ENCODE data around the gene NAALADL1. TPM values are rescaled to one million over a fixed set of nuclear protein-coding genes. Genes with fewer than 3 reads are reported as not detected.
"Not testable (repeated sequence)": the region's sequence is repeated elsewhere in the genome, so short reads cannot be mapped to it uniquely, and the experiment has no call there.

NAALADL1 gene
- total RNA-seq, 1 donor from 2014 or later = 7.8 TPM

DNA sequence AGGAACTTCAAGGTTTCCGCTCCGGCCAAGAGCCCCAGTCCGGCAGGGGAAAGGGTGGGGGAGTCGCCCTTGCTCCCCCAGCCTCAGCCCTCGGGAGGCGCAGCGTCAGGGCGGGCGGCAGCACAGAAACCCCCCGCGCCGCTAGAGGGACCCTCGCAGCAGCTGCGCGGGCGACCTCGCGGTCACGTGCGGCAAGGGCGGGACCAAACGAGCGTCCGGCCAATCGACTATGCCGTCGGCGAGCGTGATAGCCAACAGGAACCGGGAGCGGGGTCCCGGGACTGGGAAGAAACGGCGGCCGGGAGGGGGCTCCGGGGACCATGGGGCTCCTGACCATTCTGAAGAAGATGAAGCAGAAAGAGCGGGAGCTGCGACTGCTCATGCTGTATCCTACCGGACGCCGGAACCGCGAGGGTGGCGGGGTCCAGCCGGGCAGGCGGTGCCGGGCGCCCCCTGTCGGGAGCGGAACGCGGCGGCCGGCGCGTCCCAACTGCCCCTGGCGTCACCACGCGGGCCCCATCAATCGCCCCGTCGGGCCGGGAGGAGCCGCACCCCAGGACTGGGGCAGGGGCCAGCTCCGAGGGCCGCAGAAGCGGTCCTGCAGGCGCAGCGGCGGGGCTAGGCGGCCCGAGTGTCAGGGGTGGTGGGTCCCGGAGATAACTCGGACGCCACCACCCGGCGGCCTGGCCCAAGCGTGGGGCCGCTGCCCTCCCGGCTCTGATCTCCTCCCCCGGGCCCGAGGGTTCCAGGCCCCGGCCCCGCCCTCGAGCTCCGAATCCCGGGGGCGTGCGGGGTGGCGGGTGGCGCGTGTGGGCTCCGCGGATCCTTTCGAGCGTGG, 44.2 kb downstream of the NAALADL1 start, which contains the start of gene ARL2:
TSS of gene ARL2 (plus strand) at position 273 of the 838 bp plus-strand sequence. CDS start at position 321, 48 bp downstream.
- peak; percentile 68 for DNase-seq (ENCODE audit: low read depth)

DNA sequence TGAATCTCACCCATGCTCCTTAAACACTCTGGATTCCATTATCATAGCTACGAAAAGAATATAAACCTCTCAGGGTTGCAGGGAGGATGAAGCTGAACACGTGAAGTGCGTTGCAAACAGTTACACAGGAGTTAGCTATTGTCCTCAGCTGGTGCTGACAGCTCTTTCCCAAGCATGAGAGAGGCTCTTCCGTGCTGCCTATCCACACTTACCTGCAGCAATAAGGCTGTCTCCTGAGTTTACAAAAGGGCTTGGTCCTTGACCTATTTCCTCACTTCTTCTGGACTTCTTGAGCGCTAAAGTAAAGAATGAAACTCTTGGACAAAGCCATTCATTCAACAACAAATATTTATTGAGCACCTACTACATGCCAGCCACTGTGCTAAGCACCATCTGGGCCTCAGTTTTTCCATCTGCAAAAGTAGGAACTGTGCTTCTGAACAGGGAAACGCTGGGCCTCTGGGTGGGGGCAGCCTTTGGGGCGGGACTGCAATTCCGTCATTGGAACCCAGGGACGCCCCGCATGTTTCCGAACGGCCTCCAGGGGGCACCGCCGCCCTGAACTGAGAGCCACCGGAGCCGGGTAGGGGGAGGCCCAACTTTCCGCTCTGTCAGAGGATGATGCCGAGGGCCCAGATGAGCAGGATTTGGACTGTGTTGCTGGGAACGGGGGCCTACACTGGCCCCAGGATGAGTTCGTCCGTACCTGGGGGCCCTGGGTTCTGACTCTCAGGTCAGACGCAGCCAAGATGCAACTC, 45.0 kb downstream of the NAALADL1 start:
- DNase-seq (ENCODE audit: low read depth) = peak; percentile 59

DNA sequence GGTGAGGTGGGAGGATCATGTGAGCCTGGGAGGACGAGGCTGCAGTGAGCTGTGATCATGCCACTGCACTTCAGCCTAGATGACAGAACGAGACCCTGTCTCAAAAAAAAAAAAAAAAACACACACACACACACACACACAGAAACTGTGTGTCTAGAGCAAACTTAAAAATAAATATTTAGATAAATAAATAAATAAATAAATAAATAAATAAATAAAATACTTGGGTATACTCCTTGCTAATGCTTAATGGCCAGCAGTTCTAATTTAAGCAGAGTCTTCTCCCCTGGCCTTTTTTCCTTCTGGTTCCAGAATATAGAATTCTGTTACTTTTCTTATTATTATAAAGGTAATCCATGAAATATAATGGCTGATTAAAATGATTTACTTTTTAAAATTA, 49.5 kb downstream of the NAALADL1 start:
- DNase-seq (ENCODE audit: low read depth) = no peak

DNA sequence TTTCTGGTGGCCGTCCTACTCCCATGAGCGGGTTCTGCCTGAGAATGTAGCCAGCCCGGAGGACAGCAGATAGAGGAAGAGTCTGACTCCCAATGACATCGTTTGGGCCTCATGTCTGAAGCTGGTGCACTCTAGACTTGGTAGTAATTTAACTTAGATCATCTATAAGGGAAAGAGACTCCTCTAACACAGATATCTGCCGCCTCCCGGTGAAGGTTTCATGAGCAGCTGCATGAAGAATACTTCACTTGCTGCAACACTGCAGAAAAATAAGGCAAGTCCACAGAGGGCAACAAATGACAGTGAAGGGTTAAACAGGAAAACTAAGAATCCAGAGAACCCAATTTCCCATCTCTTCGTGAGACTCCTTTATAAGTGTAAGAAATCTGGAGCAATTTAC, 50.3 kb downstream of the NAALADL1 start:
- DNase-seq (ENCODE audit: low read depth) = no peak

DNA sequence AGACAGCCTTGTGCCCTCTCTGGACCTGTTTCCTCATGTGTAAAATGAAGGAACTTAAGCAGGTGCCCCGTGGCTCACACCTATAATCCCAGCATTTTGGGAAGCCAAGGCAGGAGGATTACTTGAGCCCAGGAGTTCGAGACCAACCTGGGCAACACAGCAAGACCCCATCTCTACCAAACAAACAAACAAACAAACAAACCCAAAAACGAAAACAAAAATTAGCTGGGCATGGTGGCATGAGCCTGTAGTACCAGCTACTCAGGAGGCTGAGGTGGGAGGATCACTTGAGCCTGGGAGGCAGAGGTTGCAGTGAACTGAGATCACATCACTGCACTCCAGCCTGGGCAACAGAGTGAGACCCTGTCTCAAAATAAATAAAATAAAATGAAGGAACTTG, 54.4 kb downstream of the NAALADL1 start:
- DNase-seq (ENCODE audit: low read depth) = not testable (repeated sequence)

DNA sequence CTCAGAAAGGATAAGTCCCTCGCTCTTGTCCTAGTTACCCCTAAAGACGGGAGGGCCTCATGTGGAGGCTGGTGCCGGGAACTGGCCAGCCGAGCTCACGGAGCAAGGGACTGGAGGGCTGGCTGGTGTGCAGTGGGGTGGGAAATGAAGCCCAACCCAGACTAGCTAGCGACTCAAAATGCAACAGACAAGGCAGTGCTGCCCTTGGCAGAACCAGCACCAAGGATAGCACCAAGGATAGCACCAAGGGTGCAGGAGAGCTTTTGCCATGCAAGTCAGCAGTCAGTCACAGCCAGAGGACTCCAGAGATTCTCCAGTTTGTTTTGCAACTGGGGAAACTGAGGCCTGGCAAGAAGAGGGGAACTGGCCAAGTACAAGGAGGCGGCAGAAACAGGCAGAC, 55.1 kb downstream of the NAALADL1 start:
- peak; percentile 37 for DNase-seq (ENCODE audit: low read depth)

DNA sequence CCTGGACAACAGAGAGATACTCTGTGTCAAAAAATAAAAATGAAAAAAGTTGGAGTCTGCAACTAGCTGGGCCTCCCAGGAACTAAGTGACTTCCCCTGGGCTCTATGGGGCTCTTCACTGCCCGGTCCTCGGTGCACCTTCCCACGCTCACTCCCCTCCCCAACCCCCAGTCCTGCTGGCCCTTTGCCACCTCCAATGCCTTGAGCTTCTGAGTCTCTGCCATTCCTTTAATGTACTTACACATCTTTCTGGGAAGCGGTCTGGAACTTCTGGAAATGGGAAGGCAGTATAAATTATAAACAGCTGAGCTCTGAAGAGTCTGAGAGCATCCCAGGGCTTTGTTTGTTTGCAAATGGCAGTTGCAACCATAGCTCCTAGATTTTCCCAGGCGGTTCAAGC, 55.6 kb downstream of the NAALADL1 start:
- DNase-seq (ENCODE audit: low read depth) = no peak

DNA sequence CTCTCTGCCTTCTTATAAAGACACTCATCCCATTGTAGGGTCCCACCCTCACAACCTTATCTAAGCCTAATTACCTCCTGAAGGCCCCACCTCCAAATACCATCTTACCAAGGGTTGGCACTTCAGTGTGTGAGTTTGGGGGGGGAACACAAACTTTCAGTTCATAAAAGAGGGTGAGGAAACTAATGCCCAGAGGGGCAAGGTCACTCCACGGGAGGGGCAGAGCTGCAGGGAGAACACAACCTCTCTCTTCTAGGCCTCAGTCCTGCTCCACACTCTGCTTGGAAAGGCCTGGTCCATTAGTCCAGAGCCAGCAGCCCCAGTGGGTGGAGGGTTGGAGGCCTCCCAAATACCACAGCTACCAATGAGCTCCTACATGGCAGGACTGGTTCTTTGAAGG, 58.9 kb downstream of the NAALADL1 start:
- DNase-seq (ENCODE audit: low read depth) = no peak

DNA sequence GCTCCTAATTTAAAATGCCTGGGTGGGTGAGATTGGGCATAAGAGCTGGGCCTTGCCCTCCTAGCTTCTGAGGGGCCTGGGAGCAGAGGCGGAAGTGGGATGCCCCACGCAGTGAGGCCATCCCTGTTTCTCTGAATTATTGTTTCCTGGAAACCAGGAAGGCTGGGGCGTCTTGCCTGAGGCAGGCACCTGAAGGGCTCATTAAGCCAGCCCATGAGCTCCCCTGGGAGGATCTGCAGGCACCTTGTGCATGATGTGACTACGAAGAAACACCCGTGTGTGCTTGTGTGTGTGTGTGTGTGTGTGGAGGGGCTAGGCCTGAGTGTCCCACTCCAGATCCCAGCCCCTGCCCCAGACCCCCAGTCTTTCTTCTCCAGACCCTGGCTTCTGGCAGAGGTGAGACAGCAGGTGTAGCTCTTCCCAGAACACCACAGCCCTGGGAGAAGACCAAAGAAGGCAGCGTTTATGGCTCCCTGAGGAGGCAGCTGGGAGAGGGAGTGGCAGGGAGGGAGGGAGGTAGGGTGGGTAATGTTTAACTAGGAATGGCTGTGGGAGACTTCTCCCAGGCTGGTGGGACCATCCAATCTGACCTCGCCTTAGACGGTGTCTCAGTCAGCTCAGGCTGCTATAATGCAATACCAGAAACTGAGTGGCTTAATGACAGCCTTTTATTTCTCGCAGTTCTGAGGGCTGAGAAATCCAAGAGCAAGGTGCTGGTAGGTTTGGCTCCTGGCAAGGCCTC, 59.5 kb downstream of the NAALADL1 start:
- DNase-seq (ENCODE audit: low read depth) = peak; percentile 78

DNA sequence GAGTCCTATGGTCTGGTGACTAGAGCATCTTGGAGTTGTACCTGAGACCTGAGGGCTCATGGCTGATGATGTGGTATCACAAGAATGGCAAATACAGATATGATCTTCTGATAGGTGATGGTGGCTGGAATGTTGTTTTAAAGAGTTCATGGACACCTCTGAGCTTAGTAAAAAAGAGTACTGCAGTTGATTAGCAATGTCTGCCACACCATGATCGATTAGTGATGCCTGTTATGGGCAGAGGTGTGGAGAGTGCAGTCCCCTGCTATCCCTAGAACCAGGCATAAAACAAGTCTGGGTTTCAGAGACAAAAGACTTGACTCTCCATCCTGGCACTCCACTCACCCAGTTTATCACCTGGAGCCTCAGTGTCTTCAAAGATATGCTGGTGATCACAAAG, 60.2 kb downstream of the NAALADL1 start:
- DNase-seq (ENCODE audit: low read depth) = no peak

DNA sequence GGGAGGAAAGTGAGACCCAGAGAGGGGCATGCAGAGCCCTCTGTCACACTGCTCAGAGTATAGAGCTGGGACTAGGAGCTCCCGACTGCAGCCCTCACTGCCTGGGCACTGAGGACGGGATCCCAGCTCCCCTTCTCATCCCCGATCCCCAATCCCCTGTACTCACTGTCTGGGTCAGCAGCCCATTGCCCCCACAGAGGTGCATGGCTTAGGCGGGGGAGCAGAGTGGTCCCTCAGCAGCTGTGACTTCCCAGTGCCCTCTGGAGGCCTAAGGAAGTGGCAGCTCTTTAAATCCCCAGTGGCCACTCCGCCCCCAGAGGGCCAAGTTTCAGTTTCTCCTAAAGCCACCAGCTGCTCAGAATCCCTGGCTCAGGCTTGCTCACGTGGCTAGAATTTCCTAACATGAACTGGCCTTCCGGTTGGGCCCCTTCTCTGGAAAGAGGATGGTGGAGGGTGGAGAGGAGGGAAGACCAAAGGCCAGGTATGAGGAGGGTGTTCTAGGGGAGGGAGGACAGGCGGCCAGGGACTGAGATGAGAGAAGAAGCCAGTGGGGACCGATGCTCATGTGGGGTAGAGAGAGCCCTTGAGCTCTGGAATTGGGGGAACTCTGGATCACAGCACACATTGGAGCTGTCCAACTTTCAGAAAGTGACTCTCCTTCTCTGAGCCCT, 61.5 kb downstream of the NAALADL1 start, which contains the start of gene BATF2:
TSS of gene BATF2 (minus strand) at position 262 of the 671 bp plus-strand sequence. CDS start at position 205, 57 bp downstream.
- DNase-seq (ENCODE audit: low read depth) = peak; percentile 67

DNA sequence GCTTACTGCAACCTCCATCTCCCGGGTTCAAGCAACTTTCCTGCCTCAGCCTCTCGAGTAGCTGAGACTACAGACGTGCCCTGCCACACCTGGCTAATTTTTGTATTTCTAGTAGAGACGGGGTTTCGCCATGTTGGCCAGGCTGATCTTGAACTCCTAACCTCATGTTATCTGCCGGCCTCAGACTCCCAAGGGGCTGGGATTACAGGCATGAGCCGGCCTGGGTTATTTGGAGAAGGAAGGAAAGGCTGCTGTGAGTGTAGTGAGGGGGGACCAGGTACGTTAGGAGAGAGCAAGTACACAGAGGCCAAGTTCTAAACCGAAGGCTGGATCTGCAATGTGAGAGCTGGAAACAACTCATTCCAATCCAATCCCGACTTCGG, 62.0 kb downstream of the NAALADL1 start:
- no peak for DNase-seq (ENCODE audit: low read depth)

Other genes with a start within 250 kb of the NAALADL1 start
- gene MEN1, start 248.0 kb downstream of the NAALADL1 start, total RNA-seq = 7.5 and 34.4 TPM in 2 replicates
- gene CDC42BPG, start 213.9 kb downstream of the NAALADL1 start, total RNA-seq = 8.7 and 9.4 TPM in 2 replicates
- gene EHD1, start 179.9 kb downstream of the NAALADL1 start, total RNA-seq = 103 and 181 TPM in 2 replicates
- 16.8 and 28.9 TPM in 2 replicates for gene ATG2A, start 141.3 kb downstream of the NAALADL1 start, total RNA-seq
- 21.7 and 22.9 TPM in 2 replicates for gene PPP2R5B, start 133.9 kb downstream of the NAALADL1 start, total RNA-seq
- not detected in 2 replicates for gene GPHA2, start 122.7 kb downstream of the NAALADL1 start, total RNA-seq
- not detected in 2 replicates for gene MAJIN, start 86.4 kb downstream of the NAALADL1 start, total RNA-seq
- gene BATF2, start 61.6 kb downstream of the NAALADL1 start, total RNA-seq = 1.1 and 1.6 TPM in 2 replicates
- gene ARL2, start 44.4 kb downstream of the NAALADL1 start, total RNA-seq = 87.3 and 107 TPM in 2 replicates
- gene SNX15, start 31.1 kb downstream of the NAALADL1 start, total RNA-seq = 10.4 and 13.3 TPM in 2 replicates
- gene SAC3D1, start 17.3 kb downstream of the NAALADL1 start, total RNA-seq = 11.3 and 13.4 TPM in 2 replicates
- 1.1 and 5.9 TPM in 2 replicates for gene CDCA5, start 25.5 kb upstream of the NAALADL1 start, total RNA-seq
- 23.1 and 30.2 TPM in 2 replicates for gene ZFPL1, start 25.7 kb upstream of the NAALADL1 start, total RNA-seq
- 176 and 180 TPM in 2 replicates for gene VPS51, start 37.7 kb upstream of the NAALADL1 start, total RNA-seq
- 38.0 and 41.0 TPM in 2 replicates for gene TM7SF2, start 53.3 kb upstream of the NAALADL1 start, total RNA-seq
- gene ZNHIT2, start 59.1 kb upstream of the NAALADL1 start, total RNA-seq = 8.3 and 14.2 TPM in 2 replicates
- 166 and 286 TPM in 2 replicates for gene FAU, start 63.6 kb upstream of the NAALADL1 start, total RNA-seq
- 55.3 and 97.8 TPM in 2 replicates for gene MRPL49, start 63.8 kb upstream of the NAALADL1 start, total RNA-seq
- gene SYVN1, start 76.0 kb upstream of the NAALADL1 start, total RNA-seq = 17.2 and 49.8 TPM in 2 replicates
- gene SPDYC, start 111.7 kb upstream of the NAALADL1 start, total RNA-seq = not detected in 2 replicates
- 223 and 251 TPM in 2 replicates for gene CAPN1, start 123.4 kb upstream of the NAALADL1 start, total RNA-seq
- gene POLA2, start 203.4 kb upstream of the NAALADL1 start, total RNA-seq = 3.2 and 7.1 TPM in 2 replicates